ENCODE data around the gene PLIN5. TPM values are rescaled to one million over a fixed set of nuclear protein-coding genes. Genes with fewer than 3 reads are reported as not detected.

The PLIN5 gene
- under 0.01 TPM in 1 of 2 replicates, not detected in the other for total RNA-seq

GRCh38 chr19:4534836-4535658, at the start of gene PLIN5:
Gene PLIN5 (minus strand): TSS chr19:4535224. CDS start chr19:4534074, 1,150 bp downstream.

GRCh38 chr19:4559569-4559968, 24.5 kb upstream of the PLIN5 start, which contains the start of gene SEMA6B:
Gene SEMA6B (minus strand): TSS chr19:4559684. CDS start chr19:4558457, 1,227 bp downstream.

GRCh38 chr19:4539693-4540581, 4.9 kb upstream of the PLIN5 start, which contains the start of gene LRG1:
Gene LRG1 (minus strand): TSS chr19:4540036. CDS start chr19:4540013, 23 bp downstream.

GRCh38 chr19:4518345-4519171, 16.5 kb downstream of the PLIN5 start, which contains the start of gene PLIN4:
Gene PLIN4 (minus strand): TSS chr19:4518486. CDS start chr19:4518272, 214 bp downstream.

Other genes with a start within 250 kb of the PLIN5 start
- not detected in 2 replicates for gene TMIGD2, start 232.8 kb downstream of the PLIN5 start, total RNA-seq
- gene FSD1, start 230.6 kb downstream of the PLIN5 start, total RNA-seq: 3.3 and 10.0 TPM in 2 replicates
- gene STAP2, start 196.4 kb downstream of the PLIN5 start, total RNA-seq: 3.1 and 5.5 TPM in 2 replicates
- gene MPND, start 191.7 kb downstream of the PLIN5 start, total RNA-seq: 2.9 and 9.2 TPM in 2 replicates
- 60.6 and 137 TPM in 2 replicates for gene SH3GL1, start 134.7 kb downstream of the PLIN5 start, total RNA-seq
- gene CHAF1A, start 132.6 kb downstream of the PLIN5 start, total RNA-seq: 3.5 and 36.8 TPM in 2 replicates
- 97.2 and 170 TPM in 2 replicates for gene UBXN6, start 77.4 kb downstream of the PLIN5 start, total RNA-seq
- 62.3 and 67.0 TPM in 2 replicates for gene HDGFL2, start 62.9 kb downstream of the PLIN5 start, total RNA-seq
- gene PLIN4, start 16.7 kb downstream of the PLIN5 start, total RNA-seq: under 0.01 TPM in 2 replicates
- gene LRG1, start 4.8 kb upstream of the PLIN5 start, total RNA-seq: under 0.01 TPM in 1 of 2 replicates, not detected in the other
- gene SEMA6B, start 24.5 kb upstream of the PLIN5 start, total RNA-seq: 0.43 and 1.3 TPM in 2 replicates
- gene TNFAIP8L1, start 104.3 kb upstream of the PLIN5 start, total RNA-seq: 2.2 and 7.6 TPM in 2 replicates
- 159 and 290 TPM in 2 replicates for gene MYDGF, start 135.1 kb upstream of the PLIN5 start, total RNA-seq
- 85.8 and 87.1 TPM in 2 replicates for gene DPP9, start 188.6 kb upstream of the PLIN5 start, total RNA-seq